Testis (tissue), 3 donors: ENCODE measurements around the gene KLHL10. TPM values are rescaled to one million over a fixed set of nuclear protein-coding genes. Genes with fewer than 3 reads are reported as not detected.

Experiments used
- DNase-seq: peaks from one replicate; pipeline ENCODE4 v3.0.0-alpha.2; 2019
- H3K27ac ChIP-seq, 2 donors: fragments of 200-600 bp; sonication (generic); one replicate each; pipeline ENCODE4 v1.5.1; 2019
- H3K27me3 ChIP-seq: fragments of 200-600 bp; sonication (generic); one replicate; pipeline ENCODE4 v1.5.1; 2019
- H3K36me3 ChIP-seq: fragments of 200-600 bp; sonication (generic); one replicate; pipeline ENCODE4 v1.5.1; 2017; ENCODE audit warnings: low read depth; ENCODE audit errors: missing control alignments
- H3K4me1 ChIP-seq: fragments of 200-600 bp; sonication (generic); one replicate; pipeline ENCODE4 v1.5.1; 2019
- H3K4me3 ChIP-seq, 2 donors: fragments of 200-600 bp; sonication (generic); one replicate each; pipeline ENCODE4 v1.5.1; 2017 to 2019
- H3K9me3 ChIP-seq: fragments of 200-600 bp; sonication (generic); one replicate; pipeline ENCODE4 v1.5.1; 2017
- POLR2A ChIP-seq: fragments of 450-650 bp; IDR thresholded peaks from one replicate; pipeline ENCODE4 v1.6.1; 2017; ENCODE audit warnings: antibody characterized with exemption, mild to moderate bottlenecking, moderate library complexity
- WGBS, 2 donors: methylation state at CpG; one replicate each; pipeline ENCODE4 v1.1.5; 2018; 5-methylcytosine and 5-hydroxymethylcytosine counted together
- intact Hi-C: fragments of 100-400 bp; cut with DNase I; formaldehyde crosslinking; loops from one replicate; pipeline ENCODE4 v1.15.1; 2023; ENCODE audit warnings: low total_unique reads
- polyA plus RNA-seq: library from polyadenylated mRNA; stranded (reverse); fragments of 350-450 nt; fragmentation: Illumina TruSeq; extraction: RNeasy Lipid Tissue Mini Kit (QIAGEN cat#74804); gene quantifications from one replicate; pipeline ENCODE4 v1.2.3, GENCODE V29; 2014; ENCODE audit warnings: low read depth, low replicate concordance; ENCODE audit not compliant: insufficient read depth
- total RNA-seq, 2 donors: library from RNA; depleted of rRNA; stranded (reverse); fragments of >200 nt; gene quantifications; one replicate each; pipeline ENCODE4 v1.2.3, GENCODE V29; 2016
- TF ChIP-seq, protein P1 (sequence below), 3 experiments: fragments of 450-650 bp in 2 of 3; fragments of 200-600 bp in 1 of 3; sonication (generic) in 1 of 3; IDR thresholded peaks; one replicate each; pipeline ENCODE4 v1.5.1; 2016 to 2019; ENCODE audit warnings: antibody characterized with exemption in 3 of 3, mild to moderate bottlenecking in 2 of 3, moderate library complexity in 1 of 3

Gene KLHL10
- total and polyA plus RNA-seq, 3 donors from 2014 or later, result 31.8 to 130 (median 76.3) TPM

DNA sequence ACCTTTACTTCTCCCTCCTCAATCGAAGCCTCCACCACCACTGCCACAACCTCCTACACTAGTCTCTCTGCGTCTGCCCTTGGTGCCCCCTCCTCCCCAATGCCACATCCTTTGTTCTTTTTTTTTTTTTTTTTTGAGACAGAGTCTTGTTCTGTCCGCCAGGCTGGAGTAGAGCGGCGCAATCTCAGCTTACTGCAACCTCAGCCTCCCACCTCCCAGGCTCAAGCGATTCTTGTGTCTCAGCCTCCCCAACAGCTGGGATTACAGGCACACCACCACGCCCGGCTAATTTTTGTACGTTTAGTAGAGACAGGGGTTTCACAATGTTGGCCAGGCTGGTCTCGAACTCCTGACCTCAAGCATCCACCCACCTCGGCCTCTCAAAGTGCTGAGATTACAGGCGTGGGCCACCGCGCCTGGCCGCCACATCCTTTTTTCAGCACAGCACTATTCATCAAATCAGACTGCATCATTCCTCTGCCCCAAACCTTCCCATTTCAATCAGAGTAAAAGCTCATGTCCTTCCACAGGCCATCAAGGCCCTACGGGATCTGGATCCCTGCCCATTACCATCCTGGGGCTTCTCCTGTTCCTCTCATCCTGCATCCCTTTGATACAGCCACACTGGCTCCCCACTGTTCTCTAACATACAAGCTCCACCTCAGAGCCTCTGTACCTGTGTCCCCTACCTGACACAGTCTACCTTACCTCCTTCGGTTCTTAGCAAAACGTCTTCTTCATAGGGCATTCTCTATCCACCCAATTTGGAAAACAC, 25.6 kb downstream of the KLHL10 start:
- WGBS, 2 donors, result 50 to 54% methylated on average over 17 to 18 of the region's 18 CpGs
- peak overlapping the region in 1 of 2 donors; percentile 89 for H3K4me3 ChIP-seq
- H3K4me1 ChIP-seq, result peaks cover 18% of the 10 kb centered on the region
- intact Hi-C loops, result no loop called here
- H3K27me3 ChIP-seq, result no peaks in the 10 kb centered on the region
- H3K27ac ChIP-seq, result no peak overlapping the region
- no peaks in the 10 kb centered on the region for H3K9me3 ChIP-seq
- no peak for TF ChIP-seq POLR2A
- H3K36me3 ChIP-seq, result no peaks in the 10 kb centered on the region
- DNase-seq, result no peak

DNA sequence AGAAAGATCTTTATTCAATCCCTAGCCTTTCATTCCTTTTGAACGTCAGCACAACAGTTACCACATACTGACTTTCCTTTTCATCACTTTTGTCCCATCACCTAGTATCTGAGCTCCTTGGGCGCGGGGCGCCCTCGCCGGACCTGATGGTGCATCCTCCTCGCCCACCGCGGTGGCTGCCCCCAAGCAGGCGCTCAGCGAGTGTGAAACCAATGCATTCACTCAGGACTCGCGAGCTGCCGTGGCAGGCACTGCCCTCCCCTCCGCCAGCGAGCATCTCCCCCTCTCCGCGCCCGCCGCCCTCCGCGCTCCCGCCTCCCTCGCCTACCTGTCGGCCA, 26.8 kb downstream of the KLHL10 start:
- Histone ChIP-seq H3K4me1 (peaks cover 18% of the 10 kb centered on the region), H3K36me3 (no peaks in the 10 kb centered on the region), H3K4me3 (peak overlapping the region; percentile 89 to 92), H3K27me3 (no peaks in the 10 kb centered on the region), H3K9me3 (no peaks in the 10 kb centered on the region), H3K27ac (peak overlapping the region; percentile 75 to 89)
- TF ChIP-seq, protein P1, sequence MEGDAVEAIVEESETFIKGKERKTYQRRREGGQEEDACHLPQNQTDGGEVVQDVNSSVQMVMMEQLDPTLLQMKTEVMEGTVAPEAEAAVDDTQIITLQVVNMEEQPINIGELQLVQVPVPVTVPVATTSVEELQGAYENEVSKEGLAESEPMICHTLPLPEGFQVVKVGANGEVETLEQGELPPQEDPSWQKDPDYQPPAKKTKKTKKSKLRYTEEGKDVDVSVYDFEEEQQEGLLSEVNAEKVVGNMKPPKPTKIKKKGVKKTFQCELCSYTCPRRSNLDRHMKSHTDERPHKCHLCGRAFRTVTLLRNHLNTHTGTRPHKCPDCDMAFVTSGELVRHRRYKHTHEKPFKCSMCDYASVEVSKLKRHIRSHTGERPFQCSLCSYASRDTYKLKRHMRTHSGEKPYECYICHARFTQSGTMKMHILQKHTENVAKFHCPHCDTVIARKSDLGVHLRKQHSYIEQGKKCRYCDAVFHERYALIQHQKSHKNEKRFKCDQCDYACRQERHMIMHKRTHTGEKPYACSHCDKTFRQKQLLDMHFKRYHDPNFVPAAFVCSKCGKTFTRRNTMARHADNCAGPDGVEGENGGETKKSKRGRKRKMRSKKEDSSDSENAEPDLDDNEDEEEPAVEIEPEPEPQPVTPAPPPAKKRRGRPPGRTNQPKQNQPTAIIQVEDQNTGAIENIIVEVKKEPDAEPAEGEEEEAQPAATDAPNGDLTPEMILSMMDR (IDR thresholded peaks at IDR 0.05), result no peak
- no peak for TF ChIP-seq POLR2A
- DNase-seq, result peak; percentile 62
- 0 to 1% methylated on average over 15 to 19 of the region's 25 CpGs for WGBS, 2 donors
- intact Hi-C loops, result no loop called here

DNA sequence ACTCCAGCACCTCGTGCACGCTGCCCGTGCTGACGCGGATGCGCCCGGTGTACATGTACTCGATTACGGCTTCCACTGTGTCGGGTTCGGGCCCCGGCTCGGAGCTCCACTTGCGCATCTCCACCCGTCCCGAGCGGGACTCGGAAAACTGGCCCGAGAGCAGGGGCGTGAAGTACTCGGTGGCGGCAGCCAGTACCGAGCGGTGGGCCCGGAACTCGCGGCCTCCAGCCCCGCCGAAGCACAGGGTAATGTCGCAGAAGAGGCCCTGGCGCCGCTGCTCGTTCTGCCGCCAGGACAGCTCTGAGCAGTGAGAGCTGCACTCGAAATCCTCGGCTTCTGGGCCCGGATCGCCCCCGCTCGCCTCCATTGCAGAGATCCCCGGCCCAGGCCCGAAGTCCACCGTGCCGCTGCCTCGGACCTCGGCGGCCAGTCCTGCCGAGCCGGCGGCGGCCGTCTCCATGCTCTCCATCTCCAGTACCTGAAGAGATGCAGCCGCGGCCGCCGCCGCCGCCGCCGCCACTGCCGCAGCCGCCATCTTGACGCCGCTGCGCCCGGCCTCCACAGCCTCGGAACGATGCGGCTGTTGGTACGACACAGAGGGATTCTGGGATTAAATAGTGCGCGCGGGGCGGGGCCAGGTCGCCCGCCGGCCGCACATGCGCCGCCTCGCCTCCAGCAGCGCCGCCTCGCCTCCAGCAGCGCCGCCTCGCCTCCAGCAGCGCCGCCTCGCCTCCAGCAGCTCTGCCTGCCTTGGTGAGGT, 27.4 kb downstream of the KLHL10 start, which contains the start of gene KLHL11:
KLHL11 (minus strand) TSS at position 588 of the 760 bp plus-strand sequence; CDS start at position 535, 53 bp downstream.
- Histone ChIP-seq H3K4me1 (peaks cover 18% of the 10 kb centered on the region), H3K36me3 (no peaks in the 10 kb centered on the region), H3K27me3 (no peaks in the 10 kb centered on the region), H3K27ac (peak within 1 kb of the TSS; percentile 75 to 89), H3K4me3 (peak within 1 kb of the TSS; percentile 89 to 92), H3K9me3 (no peaks in the 10 kb centered on the region)
- intact Hi-C loops, result no loop called here
- WGBS, 2 donors, result 0 to 1% methylated on average over 2 to 21 of the region's 90 CpGs
- peak; percentile 95 for DNase-seq
- TF ChIP-seq, protein P1 (IDR thresholded peaks at IDR 0.05), result peak in 1 of 3 experiments; percentile 6
- peak; percentile 57 for TF ChIP-seq POLR2A

DNA sequence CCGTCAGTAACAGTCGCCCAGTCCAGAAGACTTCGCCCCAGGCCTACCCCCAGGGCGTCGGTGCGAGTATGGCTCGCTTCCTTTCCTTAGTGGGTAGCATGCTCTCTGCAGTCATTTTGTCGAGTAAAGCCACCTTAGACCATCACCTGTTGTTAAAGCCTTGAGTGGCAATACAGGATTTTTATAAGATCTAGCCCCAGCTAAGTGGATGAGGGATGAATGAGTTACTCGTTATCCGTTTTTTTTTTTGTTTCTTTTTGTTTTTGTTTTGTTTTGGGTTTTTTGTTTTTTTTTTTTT, 27.9 kb downstream of the KLHL10 start:
- TF ChIP-seq POLR2A, result no peak
- TF ChIP-seq, protein P1 (IDR thresholded peaks at IDR 0.05), result no peak
- no peaks in the 10 kb centered on the region for H3K27me3 ChIP-seq
- H3K4me3 ChIP-seq, result peak overlapping the region; percentile 89 to 92
- WGBS, 2 donors, result 1 to 2% methylated on average over 7 to 10 of the region's 10 CpGs
- intact Hi-C loops, result no loop called here
- no peaks in the 10 kb centered on the region for H3K9me3 ChIP-seq
- H3K27ac ChIP-seq, result peak overlapping the region; percentile 75 to 89
- no peak for DNase-seq
- no peaks in the 10 kb centered on the region for H3K36me3 ChIP-seq
- peaks cover 18% of the 10 kb centered on the region for H3K4me1 ChIP-seq

DNA sequence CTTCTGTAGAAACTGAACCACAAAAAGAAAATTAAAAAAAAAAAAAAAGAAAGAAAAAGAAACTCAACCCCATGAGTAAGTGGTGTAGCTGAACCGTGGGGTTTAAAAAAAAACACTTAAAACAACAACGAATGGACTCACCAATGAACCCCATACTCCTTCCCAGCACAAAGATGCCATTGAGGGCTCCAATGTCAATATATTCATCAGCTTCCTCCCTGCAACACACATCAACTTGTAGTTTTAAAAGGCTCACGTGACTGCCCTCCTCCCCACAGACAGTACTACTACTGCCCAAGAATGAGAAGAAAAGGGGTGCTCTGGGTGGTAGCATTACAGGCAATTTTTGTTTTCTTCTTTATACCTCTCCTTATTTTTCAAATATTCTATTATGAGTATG, 30.9 kb downstream of the KLHL10 start:
- DNase-seq, result no peak
- 75 to 77% methylated on average over 3 of the region's 3 CpGs for WGBS, 2 donors

More for the DNA sequence above, 30.9 kb downstream of the KLHL10 start:
- Histone ChIP-seq H3K27ac (no peak overlapping the region), H3K27me3 (no peaks in the 10 kb centered on the region), H3K4me3 (no peak overlapping the region), H3K4me1 (peaks cover 9% of the 10 kb centered on the region), H3K9me3 (no peaks in the 10 kb centered on the region), H3K36me3 (no peaks in the 10 kb centered on the region)
- TF ChIP-seq, protein P1 (IDR thresholded peaks at IDR 0.05), result no peak
- TF ChIP-seq POLR2A, result no peak
- intact Hi-C loops, result no loop called here
